Measurements from ENCODE around the gene VPS37D. TPM values are rescaled to one million over a fixed set of nuclear protein-coding genes. Genes with fewer than 3 reads are reported as not detected.

Gene VPS37D
- total and polyA plus RNA-seq, 7 donors = 0.18 to 1.1 (median 0.67) TPM

- Histone ChIP-seq H3K27ac (no peak overlapping the region), H3K9me3 (no peaks in the 10 kb centered on the region), H3K36me3 (ENCODE audit: insufficient read depth in 1 of 2, low read depth in 1 of 2) (peaks cover 0 to 35% of the 10 kb centered on the region in 2 donors), H3K27me3 (ENCODE audit: insufficient read depth in 3 of 3, low read length in 2 of 3) (no peaks in the 10 kb centered on the region), H3K4me3 (no peak overlapping the region), H3K4me1 (no peaks in the 10 kb centered on the region)
- intact Hi-C loops (cut with DNase I) = no loop called here
- DNase-seq = no peak
- TF ChIP-seq CTCF (IDR thresholded peaks at IDR 0.05) = no peak
- ATAC-seq = no peak
- WGBS, 3 donors = 78 to 83% (median 83%) methylated on average over 8 of the region's 8 CpGs
Measured at GRCh38 chr7:73702226-73702625, 34.6 kb downstream of the VPS37D start.

GRCh38 chr7:73702665-73703064 lies 35.0 kb downstream of the VPS37D start:
- H3K36me3 ChIP-seq (ENCODE audit: insufficient read depth in 1 of 2, low read depth in 1 of 2) = peaks cover 0 to 31% of the 10 kb centered on the region in 2 donors
- H3K9me3 ChIP-seq = no peaks in the 10 kb centered on the region
- intact Hi-C loops (cut with DNase I) = no loop called here
- H3K27ac ChIP-seq = no peak overlapping the region
- DNase-seq (no peak), ATAC-seq (no peak)
- H3K27me3 ChIP-seq (ENCODE audit: insufficient read depth in 3 of 3, low read length in 2 of 3) = no peaks in the 10 kb centered on the region
- no peaks in the 10 kb centered on the region for H3K4me1 ChIP-seq
- no peak for TF ChIP-seq CTCF (IDR thresholded peaks at IDR 0.05)
- WGBS, 3 donors = 90 to 93% (median 91%) methylated on average over 18 of the region's 18 CpGs
- H3K4me3 ChIP-seq = no peak overlapping the region

- TF ChIP-seq CTCF (IDR thresholded peaks at IDR 0.05) = no peak
- Histone ChIP-seq H3K4me1 (no peaks in the 10 kb centered on the region), H3K36me3 (ENCODE audit: insufficient read depth in 1 of 2, low read depth in 1 of 2) (peaks cover 0 to 25% of the 10 kb centered on the region in 2 donors), H3K27ac (no peak overlapping the region), H3K27me3 (ENCODE audit: insufficient read depth in 3 of 3, low read length in 2 of 3) (no peaks in the 10 kb centered on the region), H3K4me3 (no peak overlapping the region), H3K9me3 (no peaks in the 10 kb centered on the region)
- ATAC-seq (no peak), DNase-seq (no peak)
- intact Hi-C loops (cut with DNase I) = no loop called here
- 77 to 80% (median 79%) methylated on average over 13 of the region's 13 CpGs for WGBS, 3 donors
Measured at GRCh38 chr7:73703225-73703624, 35.6 kb downstream of the VPS37D start.

GRCh38 chr7:73703757-73704639 lies 36.4 kb downstream of the VPS37D start:
- intact Hi-C loops (cut with DNase I) = no loop called here
- Histone ChIP-seq H3K4me1 (no peaks in the 10 kb centered on the region), H3K9me3 (no peaks in the 10 kb centered on the region), H3K36me3 (ENCODE audit: insufficient read depth in 1 of 2, low read depth in 1 of 2) (peaks cover 0 to 18% of the 10 kb centered on the region in 2 donors), H3K27ac (no peak overlapping the region), H3K4me3 (no peak overlapping the region), H3K27me3 (ENCODE audit: insufficient read depth in 3 of 3, low read length in 2 of 3) (no peaks in the 10 kb centered on the region)
- ATAC-seq (peak; percentile 53 to 83 (median 74)), DNase-seq (peak; percentile 50 to 73)
- no peak for TF ChIP-seq CTCF (IDR thresholded peaks at IDR 0.05)
- 27 to 40% (median 38%) methylated on average over 28 to 45 of the region's 45 CpGs for WGBS, 3 donors

Data from psoas muscle (tissue), 8 donors.